Tibial nerve (tissue), 4 donors: ENCODE results near the gene HNRNPC. TPM values are rescaled to one million over a fixed set of nuclear protein-coding genes. Genes with fewer than 3 reads are reported as not detected.

Source experiments
- DNase-seq, 2 donors: peaks; one replicate each; pipeline ENCODE4 v3.0.0-alpha.2; 2019; ENCODE audit warnings: low spot score in 2 of 2
- H3K27ac ChIP-seq, 4 donors: fragments of 200-600 bp; sonication (generic) in 3 of 4; one replicate each; pipeline ENCODE4 v1.5.1; 2017 to 2019; ENCODE audit warnings: mild to moderate bottlenecking in 1 of 4
- H3K27me3 ChIP-seq, 2 donors: fragments of 200-600 bp; sonication (generic) in 1 of 2; one replicate each; pipeline versions ENCODE4 v1.5.1 to v1.6.0; 2017 to 2019
- H3K36me3 ChIP-seq, 3 donors: fragments of 200-600 bp; sonication (generic); one replicate each; pipeline ENCODE4 v1.5.1; 2018 to 2019
- H3K4me1 ChIP-seq, 4 donors: fragments of 200-600 bp; sonication (generic) in 3 of 4; one replicate each; pipeline ENCODE4 v1.5.1; 2017 to 2019
- H3K4me3 ChIP-seq, 4 donors: fragments of 200-600 bp; sonication (generic) in 3 of 4; one replicate each; pipeline ENCODE4 v1.5.1; 2017 to 2019; ENCODE audit warnings: mild to moderate bottlenecking in 1 of 4, moderate library complexity in 1 of 4
- H3K9me3 ChIP-seq, 4 donors: fragments of 200-600 bp; sonication (generic) in 3 of 4; one replicate each; pipeline ENCODE4 v1.5.1; 2017 to 2019
- EP300 ChIP-seq, 2 donors: sonication (generic); formaldehyde crosslinking; IDR thresholded peaks; one replicate each; pipeline ENCODE4 v1.6.1; 2017; ENCODE audit warnings: antibody characterized with exemption in 2 of 2, mild to moderate bottlenecking in 1 of 2
- POLR2A ChIP-seq, 2 donors: fragments of 450-650 bp; IDR thresholded peaks; one replicate each; pipeline ENCODE4 v1.6.1; 2017; ENCODE audit warnings: antibody characterized with exemption in 2 of 2, mild to moderate bottlenecking in 2 of 2, moderate library complexity in 2 of 2
- WGBS, 2 donors: methylation state at CpG; one replicate each; pipeline ENCODE4 v1.1.5; 2018; 5-methylcytosine and 5-hydroxymethylcytosine counted together
- total RNA-seq, 4 donors: library from RNA; depleted of rRNA; stranded (reverse); fragments of >200 nt; gene quantifications; one replicate each; pipeline ENCODE4 v1.1.0, GENCODE V29; 2016
- TF ChIP-seq, protein P1 (sequence below), 5 experiments: fragments of 200-600 bp in 3 of 5; fragments of 450-650 bp in 2 of 5; sonication (generic) in 3 of 5; IDR thresholded peaks; one replicate each; pipeline ENCODE4 v1.5.1; 2016 to 2019; ENCODE audit warnings: antibody characterized with exemption in 5 of 5, mild to moderate bottlenecking in 3 of 5, moderate library complexity in 2 of 5

Gene HNRNPC
- total RNA-seq, 4 donors from 2014 or later, result 349 to 485 (median 426) TPM

DNA sequence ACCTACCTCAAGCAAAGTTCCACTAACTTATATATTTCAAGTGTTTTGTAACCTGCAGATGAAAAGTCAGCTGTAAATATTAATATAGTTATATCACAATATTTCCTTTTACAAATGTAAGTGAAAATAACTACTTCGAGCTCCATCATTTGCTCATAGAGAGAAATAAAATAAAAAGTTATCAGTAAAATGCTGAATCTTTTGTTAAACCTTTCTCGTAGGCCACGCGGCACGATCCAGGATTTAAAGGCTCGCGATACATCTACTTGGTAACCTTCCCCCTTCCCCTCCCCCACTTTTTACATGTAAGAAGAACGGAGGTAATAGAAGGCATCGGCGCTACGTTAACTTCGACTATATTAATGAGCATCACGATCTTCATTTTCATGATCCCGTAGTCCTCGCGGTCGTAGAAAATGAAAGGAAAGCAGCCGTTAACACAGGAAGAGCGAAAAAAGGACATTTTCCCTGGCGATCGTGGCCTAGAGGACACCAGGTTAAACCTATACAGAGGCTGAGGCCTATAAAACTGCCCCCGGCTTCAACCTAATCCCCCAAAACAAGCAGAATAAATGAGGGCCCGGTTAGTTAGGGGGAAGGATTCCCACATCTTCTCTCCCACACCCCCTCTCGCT, 508 bp downstream of the HNRNPC start:
- Histone ChIP-seq H3K4me3 (peak overlapping the region; percentile 62 to 84 (median 72)), H3K27ac (peak overlapping the region; percentile 89 to 97 (median 95)), H3K4me1 (peaks cover 0 to 55% (median 28%) of the 10 kb centered on the region in 4 donors), H3K9me3 (no peaks in the 10 kb centered on the region), H3K36me3 (peaks cover 0 to 23% (median 0%) of the 10 kb centered on the region in 3 donors), H3K27me3 (no peaks in the 10 kb centered on the region)
- WGBS, 2 donors, result 0% methylated on average over 23 to 24 of the region's 24 CpGs
- DNase-seq, result peak in 1 of 2 donors; percentile 61
- TF ChIP-seq EP300 (IDR thresholded peaks at IDR 0.05) (no peak), POLR2A (IDR thresholded peaks at IDR 0.05) (no peak)
- TF ChIP-seq, protein P1, sequence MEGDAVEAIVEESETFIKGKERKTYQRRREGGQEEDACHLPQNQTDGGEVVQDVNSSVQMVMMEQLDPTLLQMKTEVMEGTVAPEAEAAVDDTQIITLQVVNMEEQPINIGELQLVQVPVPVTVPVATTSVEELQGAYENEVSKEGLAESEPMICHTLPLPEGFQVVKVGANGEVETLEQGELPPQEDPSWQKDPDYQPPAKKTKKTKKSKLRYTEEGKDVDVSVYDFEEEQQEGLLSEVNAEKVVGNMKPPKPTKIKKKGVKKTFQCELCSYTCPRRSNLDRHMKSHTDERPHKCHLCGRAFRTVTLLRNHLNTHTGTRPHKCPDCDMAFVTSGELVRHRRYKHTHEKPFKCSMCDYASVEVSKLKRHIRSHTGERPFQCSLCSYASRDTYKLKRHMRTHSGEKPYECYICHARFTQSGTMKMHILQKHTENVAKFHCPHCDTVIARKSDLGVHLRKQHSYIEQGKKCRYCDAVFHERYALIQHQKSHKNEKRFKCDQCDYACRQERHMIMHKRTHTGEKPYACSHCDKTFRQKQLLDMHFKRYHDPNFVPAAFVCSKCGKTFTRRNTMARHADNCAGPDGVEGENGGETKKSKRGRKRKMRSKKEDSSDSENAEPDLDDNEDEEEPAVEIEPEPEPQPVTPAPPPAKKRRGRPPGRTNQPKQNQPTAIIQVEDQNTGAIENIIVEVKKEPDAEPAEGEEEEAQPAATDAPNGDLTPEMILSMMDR (IDR thresholded peaks at IDR 0.05), result no peak

DNA sequence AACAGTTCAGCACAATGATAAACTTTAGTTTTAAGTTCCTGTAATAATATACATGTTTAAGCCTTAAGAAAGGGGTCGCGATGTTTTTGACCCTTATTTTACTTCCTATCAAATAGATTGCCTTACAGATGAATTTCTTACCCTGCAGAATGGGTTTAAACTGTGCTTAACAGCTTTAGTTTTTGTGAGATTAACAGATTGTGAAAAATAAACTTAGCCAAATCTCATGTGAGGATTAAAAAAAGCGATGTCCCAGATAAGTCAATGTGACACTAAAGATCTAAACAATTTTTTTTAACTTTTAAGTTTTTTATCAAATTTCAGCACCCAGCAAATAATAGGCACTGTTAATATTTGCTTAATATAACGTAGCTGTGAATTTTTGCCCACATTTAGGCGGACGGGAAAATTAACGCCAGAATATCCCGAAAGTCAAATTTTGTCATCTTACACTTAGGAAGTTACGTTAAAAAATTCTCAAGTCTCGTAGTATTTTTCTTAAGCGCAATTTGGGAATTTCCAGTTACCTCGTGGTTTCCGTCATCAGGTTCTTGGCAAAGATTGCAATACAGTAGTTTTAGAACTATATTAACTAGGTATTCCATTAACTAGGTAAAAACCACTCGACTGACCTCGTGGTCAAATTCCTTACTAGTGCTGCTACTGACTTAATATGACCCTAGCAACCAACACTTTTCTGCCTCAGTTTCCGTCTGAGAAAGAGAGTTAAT, 1.2 kb downstream of the HNRNPC start:
- peaks cover 0 to 29% (median 0%) of the 10 kb centered on the region in 3 donors for H3K36me3 ChIP-seq
- H3K4me3 ChIP-seq, result peak overlapping the region; percentile 62 to 84 (median 72)
- peaks cover 0 to 62% (median 35%) of the 10 kb centered on the region in 4 donors for H3K4me1 ChIP-seq
- TF ChIP-seq EP300 (IDR thresholded peaks at IDR 0.05) (no peak), POLR2A (IDR thresholded peaks at IDR 0.05) (no peak)
- TF ChIP-seq, protein P1 (IDR thresholded peaks at IDR 0.05), result no peak
- no peaks in the 10 kb centered on the region for H3K27me3 ChIP-seq
- DNase-seq, result no peak
- H3K9me3 ChIP-seq, result no peaks in the 10 kb centered on the region
- peak overlapping the region; percentile 89 to 97 (median 95) for H3K27ac ChIP-seq
- WGBS, 2 donors, result 2% methylated on average over 16 of the region's 16 CpGs

DNA sequence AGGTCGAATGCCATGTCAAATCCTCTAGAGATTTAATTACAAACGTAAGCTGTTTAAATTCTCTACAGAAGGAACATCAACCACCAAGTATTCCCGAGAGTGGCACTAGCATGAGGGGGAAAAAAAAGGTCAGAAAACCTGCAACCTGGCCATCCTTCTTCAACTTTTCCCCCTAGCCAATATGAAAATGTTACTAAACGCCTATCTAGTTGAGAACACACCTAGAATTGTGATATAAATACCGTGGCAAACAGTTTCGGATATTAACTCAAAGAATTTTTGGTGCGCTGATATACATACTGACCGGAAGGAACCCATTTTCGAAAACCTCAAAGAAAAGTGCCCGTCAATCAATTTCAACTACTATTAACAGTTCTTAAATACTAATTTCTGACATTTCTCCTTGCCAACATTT, 1.8 kb downstream of the HNRNPC start:
- peaks cover 0 to 68% (median 41%) of the 10 kb centered on the region in 4 donors for H3K4me1 ChIP-seq
- WGBS, 2 donors, result 3 to 6% methylated on average over 10 of the region's 10 CpGs
- H3K9me3 ChIP-seq, result no peaks in the 10 kb centered on the region
- H3K27me3 ChIP-seq, result no peaks in the 10 kb centered on the region
- H3K36me3 ChIP-seq, result peaks cover 0 to 34% (median 0%) of the 10 kb centered on the region in 3 donors
- peak overlapping the region; percentile 62 to 84 (median 72) for H3K4me3 ChIP-seq
- DNase-seq, result no peak
- TF ChIP-seq, protein P1 (IDR thresholded peaks at IDR 0.05), result no peak
- TF ChIP-seq POLR2A (IDR thresholded peaks at IDR 0.05), result no peak
- TF ChIP-seq EP300 (IDR thresholded peaks at IDR 0.05), result no peak
- peak overlapping the region in 3 of 4 donors; percentile 93 to 97 (median 97) for H3K27ac ChIP-seq

DNA sequence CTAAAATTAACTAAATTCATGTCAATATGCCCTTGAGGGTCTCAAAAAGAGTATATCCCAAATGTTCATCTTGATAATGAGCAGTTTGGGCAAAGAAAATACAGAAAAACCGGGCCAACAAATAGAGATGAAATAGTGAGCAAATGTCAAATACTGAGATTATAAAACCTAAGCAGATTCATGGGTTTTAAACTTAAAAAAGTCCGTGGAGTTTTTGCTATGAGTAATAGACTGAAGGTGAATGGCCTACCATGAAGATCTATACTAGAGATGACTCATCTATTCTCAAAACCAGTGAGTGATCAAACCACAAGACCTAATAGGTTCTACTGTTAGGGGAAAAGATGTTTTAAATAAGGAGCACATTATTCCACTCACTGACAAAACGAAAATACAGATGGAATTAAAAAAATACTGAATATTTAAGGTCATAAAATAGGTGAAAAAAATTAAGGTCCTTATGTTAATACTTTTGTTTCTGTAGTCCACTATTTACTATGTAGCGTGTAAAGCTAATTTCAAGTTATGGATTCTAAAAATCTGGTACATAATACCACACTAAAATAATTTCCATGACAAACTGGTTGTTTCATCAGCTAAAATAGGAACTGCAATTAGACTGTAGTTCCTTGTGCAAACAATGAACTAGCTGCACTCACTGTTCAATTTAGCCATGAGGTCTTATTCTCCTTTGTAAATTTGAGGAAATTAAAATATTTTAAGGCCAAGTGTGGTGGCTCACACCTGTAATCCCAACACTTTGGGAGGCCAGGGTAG, 5.0 kb downstream of the HNRNPC start:
- no peak for DNase-seq
- no peak for TF ChIP-seq POLR2A (IDR thresholded peaks at IDR 0.05)
- TF ChIP-seq, protein P1 (IDR thresholded peaks at IDR 0.05), result no peak
- no peak for TF ChIP-seq EP300 (IDR thresholded peaks at IDR 0.05)
- Histone ChIP-seq H3K4me3 (no peak overlapping the region), H3K9me3 (no peaks in the 10 kb centered on the region), H3K27ac (peak overlapping the region in 2 of 4 donors; percentile 12 to 26), H3K4me1 (peaks cover 0 to 84% (median 52%) of the 10 kb centered on the region in 4 donors), H3K27me3 (no peaks in the 10 kb centered on the region), H3K36me3 (peaks cover 0 to 63% (median 0%) of the 10 kb centered on the region in 3 donors)
- 40 to 42% methylated on average over 4 of the region's 4 CpGs for WGBS, 2 donors
